Ovary (tissue), 10 donors: Measurements from ENCODE around the gene CBX7. TPM values are rescaled to one million over a fixed set of nuclear protein-coding genes. Genes with fewer than 3 reads are reported as not detected.
A peak's percentile ranks its signal among the peaks of the same experiment; 100 is the strongest.

ENCODE experiments used
- DNase-seq, 5 donors: peaks; one replicate each; pipeline ENCODE4 v3.0.0-alpha.2; 2019 to 2020
- H3K27ac ChIP-seq, 2 donors: fragments of 200-600 bp; one replicate each; pipeline versions ENCODE4 v1.5.1 to v1.8.0; 2019 to 2022
- H3K27me3 ChIP-seq: fragments of 200-600 bp; one replicate; pipeline ENCODE4 v1.8.0; 2022
- H3K36me3 ChIP-seq: fragments of 200-600 bp; sonication (generic); one replicate; pipeline ENCODE4 v1.5.1; 2019
- H3K4me1 ChIP-seq: one replicate; pipeline ENCODE4 v1.8.1; 2013; ENCODE audit warnings: mild to moderate bottlenecking, moderate library complexity; ENCODE audit not compliant: insufficient read depth
- H3K4me3 ChIP-seq: fragments of 200-600 bp; sonication (generic); one replicate; pipeline ENCODE4 v1.5.1; 2017
- H3K9me3 ChIP-seq, 2 donors: fragments of 200-600 bp in 1 of 2; sonication (generic) in 1 of 2; one replicate each; pipeline versions ENCODE4 v1.5.1 to v1.8.1; 2013 to 2019; ENCODE audit warnings: mild to moderate bottlenecking in 1 of 2, moderate library complexity in 1 of 2
- CTCF ChIP-seq, 3 donors: fragments of 450-650 bp in 2 of 3; fragments of 200-600 bp in 1 of 3; IDR thresholded peaks; one replicate each; pipeline versions ENCODE4 v1.5.1 to v1.8.0; 2016 to 2022; ENCODE audit warnings: antibody characterized with exemption in 3 of 3, mild to moderate bottlenecking in 1 of 3
- EP300 ChIP-seq: sonication (generic); formaldehyde crosslinking; IDR thresholded peaks from one replicate; pipeline ENCODE4 v1.6.1; 2017; ENCODE audit warnings: antibody characterized with exemption
- POLR2A ChIP-seq: fragments of 450-650 bp; IDR thresholded peaks from one replicate; pipeline ENCODE4 v1.6.1; 2017; ENCODE audit warnings: antibody characterized with exemption, mild to moderate bottlenecking, moderate library complexity
- WGBS, 3 donors: extraction: QIAGEN DNeasy Blood & Tissue Kit in 1 of 3; methylation state at CpG; one replicate each; pipeline versions ENCODE4 v1.1.5 to v1.1.7; 2013 to 2017; 5-methylcytosine and 5-hydroxymethylcytosine counted together
- intact Hi-C, 4 donors: fragments of 100-400 bp; cut with DNase I; formaldehyde crosslinking; loops; one replicate each; pipeline versions ENCODE4 v1.11.0 to v1.15.1; 2022 to 2023
- long read RNA-seq, 3 donors: library from polyadenylated mRNA in 2 of 3; unstranded in 2 of 3; transcript quantifications; one replicate each; pipeline ENCODE4 v2.0.0 and lab custom pipeline, GENCODE V29; 2021 to 2026
- polyA plus RNA-seq, 2 donors: library from polyadenylated mRNA; stranded (reverse); fragments of 200-250 nt in 1 of 2; fragments of 350-450 nt in 1 of 2; fragmentation: Illumina TruSeq in 1 of 2; extraction: RNeasy Lipid Tissue Mini Kit (QIAGEN cat#74804) in 1 of 2; gene quantifications; one replicate each; pipeline ENCODE4 v1.2.3, GENCODE V29; 2013 to 2014
- total RNA-seq, 7 donors: library from RNA; depleted of rRNA in 2 of 7; stranded (reverse); fragments of >200 nt in 2 of 7; fragmentation: NEBNext Ultra II Directional in 3 of 7; extraction: Animal tissue kit (Norgen Biotek cat#: 25700) in 3 of 7; gene quantifications; one replicate each; pipeline versions ENCODE4 v1.1.0 to v1.2.4, GENCODE V29; 2016 to 2023
- donor health status: DM: no; HTN: no; CAD: no; lungs with moderate emphysema.
- donor health status: DM: no; HTN: no; CAD: no.
- donor health status: Bipolar disorder and iron deficiency.
- donor health status: DM: yes; HTN: yes; CAD: no.
- donor health status: DM: no; HTN: no; CAD: no.
- donor health status: DM: yes; HTN: yes; CAD: no.

CBX7 gene
- total RNA-seq = 100 to 1,000 TPM in 1 of 7 donors, 10 to 100 TPM in 6; 47.2 to 107 (median 84.9) TPM
- 10 to 100 TPM; 40.7 to 96.9 TPM for polyA plus RNA-seq
- long read RNA-seq, donor 1, full-length matches to known transcripts = 4 of 76 reads
- long read RNA-seq, donor 1, partial matches to known transcripts = 14 of 76 reads
- long read RNA-seq, donor 1, other reads (novel, unspliced or antisense) = 58 of 76 reads
- long read RNA-seq, donor 2, full-length matches to known transcripts = 3 of 3 reads
- long read RNA-seq, donor 2, partial matches to known transcripts = 0 of 3 reads
- long read RNA-seq, donor 2, other reads (novel, unspliced or antisense) = 0 of 3 reads
- long read RNA-seq, donor 3, full-length matches to known transcripts = 27 of 132 reads
- long read RNA-seq, donor 3, partial matches to known transcripts = 5 of 132 reads
- long read RNA-seq, donor 3, other reads (novel, unspliced or antisense) = 100 of 132 reads

- peaks cover 15% of the 10 kb centered on the region for H3K4me1 ChIP-seq
- DNase-seq = peak; percentile 94 to 97 (median 96)
- intact Hi-C loops = loop anchor here in 2 of 4 donors (5.0 to 10.0 kb wide), 2 partner anchors 165 to 372 kb away; partner anchors contain the start of genes ATF4 (in 1 of the 2) and RPL3 (in 1 of the 2)
Measured at GRCh38 chr22:39152511-39153219, at the start of gene CBX7. Gene CBX7, minus strand, starts transcription at chr22:39152680. Its CDS starts 236 bp downstream, at chr22:39152444.

GRCh38 chr22:39197578-39197977, 45.1 kb upstream of the CBX7 start:
- Histone ChIP-seq H3K4me3 (no peak overlapping the region), H3K9me3 (no peaks in the 10 kb centered on the region), H3K4me1 (no peaks in the 10 kb centered on the region), H3K27ac (no peak overlapping the region), H3K36me3 (no peaks in the 10 kb centered on the region), H3K27me3 (no peaks in the 10 kb centered on the region)
- intact Hi-C loops = no loop called here
- DNase-seq = peak in 1 of 5 donors; percentile 3
- TF ChIP-seq EP300 (no peak), POLR2A (no peak), CTCF (IDR thresholded peaks at IDR 0.05) (no peak)
- 84 to 91% (median 86%) methylated on average over 5 of the region's 5 CpGs for WGBS, 3 donors

More at GRCh38 chr22:39152511-39153219, at the start of gene CBX7:
- H3K27ac ChIP-seq = peak within 1 kb of the TSS; percentile 94 to 97
- no peaks in the 10 kb centered on the region for H3K36me3 ChIP-seq
- WGBS, 3 donors = 0 to 1% (median 0%) methylated on average over 63 to 98 of the region's 98 CpGs
- peak within 1 kb of the TSS; percentile 97 for H3K4me3 ChIP-seq
- TF ChIP-seq POLR2A = peak; percentile 91
- peak; percentile 12 for TF ChIP-seq EP300
- TF ChIP-seq CTCF (IDR thresholded peaks at IDR 0.05) = no peak
- H3K27me3 ChIP-seq = no peaks in the 10 kb centered on the region
- H3K9me3 ChIP-seq = no peaks in the 10 kb centered on the region

GRCh38 chr22:39194098-39194497, 41.6 kb upstream of the CBX7 start:
- Histone ChIP-seq H3K9me3 (no peaks in the 10 kb centered on the region), H3K4me1 (no peaks in the 10 kb centered on the region), H3K4me3 (no peak overlapping the region), H3K36me3 (no peaks in the 10 kb centered on the region), H3K27ac (no peak overlapping the region), H3K27me3 (no peaks in the 10 kb centered on the region)
- 0 to 88% (median 0%) methylated on average over 1 of the region's 1 CpG for WGBS, 3 donors
- DNase-seq = no peak
- no peak for TF ChIP-seq POLR2A
- TF ChIP-seq EP300 = no peak
- TF ChIP-seq CTCF (IDR thresholded peaks at IDR 0.05) = no peak
- intact Hi-C loops = no loop called here

- no peak for DNase-seq
- WGBS, 3 donors = 37 to 52% (median 38%) methylated on average over 10 of the region's 10 CpGs
- intact Hi-C loops = no loop called here
Measured at GRCh38 chr22:39188809-39189208, 36.3 kb upstream of the CBX7 start.

More at GRCh38 chr22:39188809-39189208, 36.3 kb upstream of the CBX7 start:
- H3K4me3 ChIP-seq = no peak overlapping the region
- TF ChIP-seq POLR2A = no peak
- no peak for TF ChIP-seq EP300
- no peak for TF ChIP-seq CTCF (IDR thresholded peaks at IDR 0.05)
- no peaks in the 10 kb centered on the region for H3K36me3 ChIP-seq
- H3K27me3 ChIP-seq = no peaks in the 10 kb centered on the region
- no peak overlapping the region for H3K27ac ChIP-seq
- H3K9me3 ChIP-seq = no peaks in the 10 kb centered on the region
- H3K4me1 ChIP-seq = no peaks in the 10 kb centered on the region
